OCI-LY1 (cell line): ENCODE data around the gene DNAH17.

Source experiments
- CTCF ChIP-seq: fragments of 200-600 bp; sonication (generic), shearing (Covaris generic); IDR thresholded peaks from 2 replicates; pipeline ENCODE4 v1.5.1; 2017; ENCODE audit warnings: mild to moderate bottlenecking, antibody characterized with exemption, low read length, moderate library complexity, mixed read lengths
- EZH2 ChIP-seq: fragments of 200-600 bp; sonication (generic), shearing (Covaris generic); IDR thresholded peaks from 2 replicates; pipeline ENCODE4 v1.8.0; 2017; ENCODE audit warnings: borderline replicate concordance, mixed run types, mild to moderate bottlenecking, antibody characterized with exemption, low read length, moderate library complexity, mixed read lengths

- TF ChIP-seq CTCF = no peak
- no peak for TF ChIP-seq EZH2
Observed at GRCh38 chr17:78383725-78384471, 193.3 kb downstream of the DNAH17 start.
